ENCODE data around the gene CFAP69. TPM values are rescaled to one million over a fixed set of nuclear protein-coding genes. Genes with fewer than 3 reads are reported as not detected.

Gene CFAP69
- total and polyA plus RNA-seq, 2 donors (not counting 1 experiment from before 2014, with no cell fraction given) = 0.10 to 0.15 TPM

DNA sequence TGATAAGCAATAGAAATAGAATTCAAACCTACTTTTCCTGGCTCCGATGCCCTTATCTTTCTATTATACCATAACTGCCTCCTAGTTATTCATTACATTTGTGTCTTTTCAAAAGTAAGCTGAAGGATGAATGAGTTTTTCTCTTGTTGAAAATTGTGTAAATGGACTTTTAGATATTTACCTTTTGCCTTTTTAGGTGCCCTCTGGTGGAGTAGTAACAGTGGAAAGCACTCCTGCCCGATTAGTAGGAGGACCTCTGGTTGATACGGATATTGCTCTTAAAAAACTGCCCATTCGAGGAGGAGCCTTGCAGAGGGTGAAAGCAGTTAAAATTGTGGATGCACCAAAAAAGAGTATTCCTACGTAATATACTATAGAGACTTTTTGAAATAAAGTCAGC lies 64.9 kb downstream of the CFAP69 start:
- Histone ChIP-seq H3K79me2 (ENCODE audit: control insufficient read depth, insufficient read depth, low read length) (no peaks in the 10 kb centered on the region), H3K4me2 (replicated peaks; ENCODE audit: low read depth, low read length, poor library complexity, severe bottlenecking) (no peak overlapping the region), H3K4me1 (ENCODE audit: control insufficient read depth in 2 of 2, insufficient read depth in 2 of 2, low read length in 2 of 2) (no peaks in the 10 kb centered on the region), H4K20me1 (ENCODE audit: control insufficient read depth, insufficient read depth, low read length, poor library complexity, severe bottlenecking) (no peaks in the 10 kb centered on the region), H3K9ac (ENCODE audit: low read length) (no peak overlapping the region), H3K4me3 (ENCODE audit: control extremely low read depth in 1 of 5, extremely low read depth in 1 of 5, insufficient read depth in 1 of 5, low read depth in 2 of 5, low read length in 4 of 5) (no peak overlapping the region), H3K9me3 (ENCODE audit: control extremely low read depth in 1 of 3, control insufficient read depth in 2 of 3, insufficient read depth in 1 of 3, low read length in 2 of 3) (no peaks in the 10 kb centered on the region), H2AFZ (ENCODE audit: insufficient read depth, low read depth, low read length, poor library complexity, severe bottlenecking) (no peak overlapping the region), H3K36me3 (replicated peaks in 1 of 2; ENCODE audit: control extremely low read depth in 1 of 2, control insufficient read depth in 1 of 2, extremely low read depth in 1 of 2, insufficient read depth in 2 of 2, low read length in 1 of 2) (no peaks in the 10 kb centered on the region), H3K27ac (ENCODE audit: low read length in 2 of 2) (no peak overlapping the region), H3K27me3 (replicated peaks in 1 of 4; ENCODE audit: control extremely low read depth in 1 of 4, control insufficient read depth in 3 of 4, insufficient read depth in 4 of 4, low read length in 3 of 4) (no peaks in the 10 kb centered on the region)
- DNase-seq = no peak
- Mint-ChIP-seq H3K4me1 (no peaks in the 10 kb centered on the region), H3K27ac (no peak overlapping the region), H3K4me3 (no peak overlapping the region), H3K9me3 (ENCODE audit: insufficient read depth) (no peaks in the 10 kb centered on the region), H3K27me3 (peaks cover 12% of the 10 kb centered on the region)
- POLR2A ChIA-PET = no interaction called here
- intact Hi-C loops (cut with micrococcal nuclease) = no loop called here
- WGBS (ENCODE audit: insufficient coverage) = 100% methylated on average over 1 of the region's 5 CpGs
- ATAC-seq (ENCODE audit: low read depth) = no peak
- CTCF ChIA-PET = interaction anchor here (0.9 to 6.2 kb wide), 2 partner anchors 17 to 118 kb away, joined by 3 to 79 read pairs; no protein-coding TSS in a partner anchor
- no peak for TF ChIP-seq EZH2 (IDR thresholded peaks at IDR 0.05; ENCODE audit: borderline replicate concordance, insufficient read depth, low read depth, low read length, poor library complexity, severe bottlenecking)
- TF ChIP-seq CTCF (IDR thresholded peaks at IDR 0.05) = no peak

- no peaks in the 10 kb centered on the region for H3K9me3 ChIP-seq (ENCODE audit: control extremely low read depth in 1 of 3, control insufficient read depth in 2 of 3, insufficient read depth in 1 of 3, low read length in 2 of 3)
- H3K4me2 ChIP-seq (replicated peaks; ENCODE audit: low read depth, low read length, poor library complexity, severe bottlenecking) = no peak overlapping the region
- H3K27ac ChIP-seq (ENCODE audit: low read length in 2 of 2) = no peak overlapping the region
- TF ChIP-seq EZH2 (IDR thresholded peaks at IDR 0.05; ENCODE audit: borderline replicate concordance, insufficient read depth, low read depth, low read length, poor library complexity, severe bottlenecking) (no peak), CTCF (IDR thresholded peaks at IDR 0.05) (no peak)
- CTCF ChIA-PET = interaction anchor here (0.8 to 6.2 kb wide), 3 partner anchors 102 to 117 kb away, joined by 3 to 79 read pairs (median 3); no protein-coding TSS in a partner anchor
- Mint-ChIP-seq H3K27me3 (peaks cover 14% of the 10 kb centered on the region), H3K27ac (no peak overlapping the region), H3K4me1 (no peaks in the 10 kb centered on the region), H3K4me3 (no peak overlapping the region), H3K9me3 (ENCODE audit: insufficient read depth) (no peaks in the 10 kb centered on the region)
- intact Hi-C loops (cut with micrococcal nuclease) = no loop called here
- H3K27me3 ChIP-seq (replicated peaks in 1 of 4; ENCODE audit: control extremely low read depth in 1 of 4, control insufficient read depth in 3 of 4, insufficient read depth in 4 of 4, low read length in 3 of 4) = no peaks in the 10 kb centered on the region
- ATAC-seq (ENCODE audit: low read depth) = no peak
- H3K36me3 ChIP-seq (replicated peaks in 1 of 2; ENCODE audit: control extremely low read depth in 1 of 2, control insufficient read depth in 1 of 2, extremely low read depth in 1 of 2, insufficient read depth in 2 of 2, low read length in 1 of 2) = no peaks in the 10 kb centered on the region
- POLR2A ChIA-PET = no interaction called here
- no peaks in the 10 kb centered on the region for H4K20me1 ChIP-seq (ENCODE audit: control insufficient read depth, insufficient read depth, low read length, poor library complexity, severe bottlenecking)
- no peaks in the 10 kb centered on the region for H3K79me2 ChIP-seq (ENCODE audit: control insufficient read depth, insufficient read depth, low read length)
- H2AFZ ChIP-seq (ENCODE audit: insufficient read depth, low read depth, low read length, poor library complexity, severe bottlenecking) = no peak overlapping the region
- H3K4me3 ChIP-seq (ENCODE audit: control extremely low read depth in 1 of 5, extremely low read depth in 1 of 5, insufficient read depth in 1 of 5, low read depth in 2 of 5, low read length in 4 of 5) = no peak overlapping the region
- H3K9ac ChIP-seq (ENCODE audit: low read length) = no peak overlapping the region
- no peak for DNase-seq
- H3K4me1 ChIP-seq (ENCODE audit: control insufficient read depth in 2 of 2, insufficient read depth in 2 of 2, low read length in 2 of 2) = no peaks in the 10 kb centered on the region
Observed at GRCh38 chr7:90311175-90311574, 66.2 kb downstream of the CFAP69 start.
